ENCODE results near the gene ASB10. TPM values are rescaled to one million over a fixed set of nuclear protein-coding genes. Genes with fewer than 3 reads are reported as not detected.

ASB10 gene
- total and polyA plus RNA-seq, 2 of the 4 experiments (the other 2 are of a cell fraction): not detected

- Histone ChIP-seq H4K5ac (ENCODE audit: low read depth, low read length) (no peak overlapping the region), H2BK5ac (ENCODE audit: low read depth, low read length, poor library complexity, severe bottlenecking) (no peak overlapping the region), H2AFZ (replicated peaks; ENCODE audit: low read length, poor library complexity) (no peak overlapping the region), H3K9ac (ENCODE audit: low read depth, low read length) (no peak overlapping the region), H2AK5ac (ENCODE audit: low read depth, low read length) (no peak overlapping the region), H3K27me3 (ENCODE audit: control insufficient read depth, insufficient read depth, low read length) (peaks cover 71% of the 10 kb centered on the region), H3K18ac (ENCODE audit: low read depth, low read length) (no peak overlapping the region), H3K36me3 (ENCODE audit: control insufficient read depth, insufficient read depth, low read length) (no peaks in the 10 kb centered on the region), H3K9me3 (ENCODE audit: control insufficient read depth, insufficient read depth, low read length) (no peaks in the 10 kb centered on the region), H2BK20ac (ENCODE audit: low read depth, low read length) (no peak overlapping the region), H3K56ac (ENCODE audit: extremely low read depth, insufficient read depth, low read length) (no peak overlapping the region), H4K91ac (ENCODE audit: insufficient read depth, low read depth, low read length) (no peak overlapping the region), H3K14ac (replicated peaks; ENCODE audit: low read depth, low read length) (no peak overlapping the region), H3K4me2 (ENCODE audit: low read depth, low read length) (no peak overlapping the region), H3K9me1 (ENCODE audit: insufficient read depth, low read length) (no peaks in the 10 kb centered on the region), H3K23ac (ENCODE audit: low read depth, low read length) (no peak overlapping the region), H4K20me1 (ENCODE audit: insufficient read depth, low read length) (no peaks in the 10 kb centered on the region), H3K4ac (ENCODE audit: low read depth, low read length) (no peak overlapping the region), H2BK120ac (ENCODE audit: low read depth, low read length) (no peak overlapping the region), H2BK15ac (ENCODE audit: low read depth, low read length) (no peak overlapping the region), H3K4me3 (ENCODE audit: insufficient read depth, low read depth, low read length) (no peak overlapping the region), H3K79me1 (ENCODE audit: low read depth in 1 of 2, low read length in 2 of 2) (no peaks in the 10 kb centered on the region), H2AK9ac (replicated peaks; ENCODE audit: low read depth, low read length, poor library complexity) (no peak overlapping the region), H3K27ac (ENCODE audit: insufficient read depth, low read length) (no peak overlapping the region), H3K4me1 (ENCODE audit: control insufficient read depth, insufficient read depth, low read length) (no peaks in the 10 kb centered on the region), H4K8ac (ENCODE audit: low read depth in 2 of 2, low read length in 2 of 2) (no peak overlapping the region)
- no peak for ATAC-seq (ENCODE audit: low read depth)
- no peak for TF ChIP-seq CHD1 (IDR thresholded peaks at IDR 0.05; ENCODE audit: low read depth, low read length)
- TF ChIP-seq SMC3 (IDR thresholded peaks at IDR 0.05; ENCODE audit: low read depth, low read length): no peak
- TF ChIP-seq RCOR1 (IDR thresholded peaks at IDR 0.05; ENCODE audit: insufficient replicate concordance, low read length): no peak
- no peak for TF ChIP-seq RAD21 (IDR thresholded peaks at IDR 0.05; ENCODE audit: low read length)
- TF ChIP-seq USF2 (IDR thresholded peaks at IDR 0.05; ENCODE audit: low read depth, low read length): no peak
- TF ChIP-seq MAFK (IDR thresholded peaks at IDR 0.05; ENCODE audit: low read depth, low read length): no peak
- TF ChIP-seq BHLHE40 (IDR thresholded peaks at IDR 0.05; ENCODE audit: low read depth, low read length): no peak
- TF ChIP-seq FOS (IDR thresholded peaks at IDR 0.05; ENCODE audit: low read depth, low read length): no peak
- no peak for TF ChIP-seq MXI1 (IDR thresholded peaks at IDR 0.05; ENCODE audit: borderline replicate concordance, low read depth, low read length)
- no peak for TF ChIP-seq RFX5 (IDR thresholded peaks at IDR 0.05; ENCODE audit: low read depth, low read length)
- TF ChIP-seq ELK1 (IDR thresholded peaks at IDR 0.05; ENCODE audit: borderline replicate concordance, low read depth, low read length): no peak
- POLR2A ChIA-PET (ENCODE audit: unreplicated experiment): no interaction called here
- in situ Hi-C loops (cut with MboI; ENCODE audit: low sequenced_read_pairs): no loop called here
- dilution Hi-C loops (cut with HindIII; ENCODE audit: low sequenced_read_pairs, unreplicated experiment): no loop called here
- BruUV-seq (replicated peaks): no TSS peak
- CTCF ChIA-PET: no interaction called here
- no peak for DNase-seq
- WGBS, 2 experiments (ENCODE audit: extremely low coverage in 2 of 2, insufficient read length in 1 of 2): no CpG with 5 or more reads among the region's 5 CpGs
- intact Hi-C loops (cut with micrococcal nuclease): no loop called here
Measured at GRCh38 chr7:151188252-151188542, 1.1 kb upstream of the ASB10 start.

All from IMR-90 (cell line).